Left cardiac atrium (tissue), 4 donors: ENCODE measurements around the gene CNTROB. TPM values are rescaled to one million over a fixed set of nuclear protein-coding genes. Genes with fewer than 3 reads are reported as not detected.

Source experiments
- ATAC-seq, 2 donors: fragments of 200-7000 bp; cut with Tn5 transposase; one replicate each; pipeline ENCODE4 v1.9.1; 2020; ENCODE audit warnings: mild to moderate bottlenecking in 2 of 2, moderate library complexity in 2 of 2
- DNase-seq: peaks from one replicate; pipeline ENCODE4 v3.0.0-alpha.2; 2020
- intact Hi-C, 2 donors: fragments of 100-400 bp; cut with DNase I; formaldehyde crosslinking; loops; one replicate each; pipeline versions ENCODE4 v1.14.1 to v1.15.1; 2022 to 2023
- total RNA-seq, 2 donors: library from RNA; stranded (reverse); fragmentation: NEBNext Ultra II Directional; extraction: Animal tissue kit (Norgen Biotek cat#: 25700); gene quantifications; one replicate each; pipeline ENCODE4 v1.2.1, GENCODE V29; 2021
- donor health status: DM: no; HTN: yes; CAD: no.
- donor health status: DM: no; HTN: yes; CAD: no; lungs with severe emphysema.
- donor health status: DM: yes; HTN: yes; CAD: no.
- donor health status: Dilated cardiomyopathy.

The CNTROB gene
- total RNA-seq, 2 donors from 2014 or later: 13.6 to 14.8 TPM

DNA sequence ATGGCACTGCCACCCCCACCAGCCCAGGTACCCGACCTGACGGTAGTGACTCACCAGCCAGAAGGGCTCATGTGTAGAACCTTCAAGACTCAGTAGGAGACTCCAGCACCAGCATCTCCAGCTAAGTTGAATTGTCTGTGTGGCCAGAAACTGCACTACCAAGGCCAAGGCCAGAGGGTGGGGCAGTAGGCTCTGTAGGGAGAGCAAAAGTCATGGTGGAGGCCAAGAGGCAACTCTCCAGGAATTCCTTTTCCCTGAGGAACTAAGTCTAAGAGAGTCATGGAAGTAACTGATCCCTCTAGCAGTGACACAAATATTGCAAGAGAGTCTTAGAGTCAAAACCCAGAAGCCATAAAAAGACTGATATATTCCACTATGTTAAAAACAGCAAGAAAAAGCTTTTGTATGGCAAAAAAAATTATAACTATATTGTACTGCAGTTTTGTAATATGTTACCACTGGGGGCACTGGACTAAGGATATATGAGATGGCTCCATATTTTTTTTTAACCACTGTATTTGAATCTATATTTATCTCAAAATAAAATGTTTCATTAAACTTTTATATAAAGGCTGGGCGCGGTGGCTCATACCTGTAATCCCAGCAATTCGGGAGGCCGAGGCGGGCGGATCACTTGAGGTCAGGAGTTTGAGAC, 40.3 kb downstream of the CNTROB start:
- ATAC-seq (peak in 1 of 2 donors; percentile 87), DNase-seq (no peak)
- intact Hi-C loops: no loop called here

DNA sequence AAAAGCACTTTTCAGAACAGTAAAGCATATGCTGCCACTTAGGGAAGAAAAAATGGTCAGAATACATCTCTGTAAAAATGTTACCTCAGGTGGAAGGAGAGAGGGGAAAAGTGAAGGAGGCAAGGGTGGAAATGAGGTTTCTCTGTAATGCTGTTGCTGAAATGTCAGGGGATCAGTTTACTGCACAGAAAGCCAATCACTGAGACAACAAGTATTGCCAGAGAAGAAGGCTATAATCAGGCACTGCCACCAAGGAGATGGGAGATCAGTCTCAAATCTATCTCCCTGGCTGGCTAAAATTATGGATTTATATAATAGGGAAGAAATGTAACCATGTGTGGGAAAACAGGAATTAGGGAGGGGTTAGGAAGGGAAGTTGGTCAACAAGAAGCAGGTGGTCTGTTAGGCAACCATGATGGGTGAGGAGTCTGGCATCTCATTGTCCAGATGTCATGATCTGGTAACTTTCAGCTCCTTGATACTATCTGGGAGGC, 42.7 kb downstream of the CNTROB start:
- DNase-seq: no peak
- ATAC-seq: no peak
- intact Hi-C loops: no loop called here

DNA sequence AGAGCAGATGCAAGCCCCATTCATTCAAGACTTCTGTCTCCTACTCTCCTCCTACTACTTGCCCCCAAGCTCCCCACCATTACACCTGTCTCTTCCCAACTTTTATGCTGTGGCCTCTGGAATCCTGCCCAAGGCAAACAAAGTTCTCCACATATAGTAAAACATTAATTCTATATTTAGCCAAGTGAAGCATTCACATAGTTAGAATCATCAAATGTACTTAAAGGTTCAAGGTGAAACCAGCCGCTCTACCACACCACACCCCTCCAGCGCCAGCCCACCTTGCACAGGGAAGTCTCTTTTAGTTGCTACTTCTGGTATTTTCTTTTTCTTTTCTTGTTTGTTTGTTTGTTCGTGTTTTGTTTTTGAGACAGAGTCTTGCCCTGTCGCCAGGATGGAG, 45.0 kb downstream of the CNTROB start:
- intact Hi-C loops: no loop called here
- DNase-seq (no peak), ATAC-seq (no peak)

DNA sequence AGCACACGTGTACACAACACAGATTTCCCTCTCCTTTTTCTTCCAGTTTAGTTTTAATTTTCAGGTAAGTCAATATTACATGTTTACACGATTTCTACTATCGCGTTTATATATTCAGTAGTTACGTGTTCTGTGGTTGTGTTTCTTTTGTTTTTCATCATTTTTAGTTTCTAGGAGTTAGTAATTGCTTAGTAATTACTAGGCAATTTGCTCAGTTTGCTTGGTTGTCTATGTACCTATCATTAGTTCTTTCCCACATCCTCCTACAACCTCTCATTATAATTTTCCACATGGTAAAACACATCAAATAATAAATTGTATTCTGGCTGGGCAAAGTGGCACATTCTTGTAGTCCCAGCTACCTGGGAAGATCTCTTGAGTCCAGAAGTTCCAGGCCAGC, 45.8 kb downstream of the CNTROB start:
- no peak for ATAC-seq
- no peak for DNase-seq
- intact Hi-C loops: no loop called here

DNA sequence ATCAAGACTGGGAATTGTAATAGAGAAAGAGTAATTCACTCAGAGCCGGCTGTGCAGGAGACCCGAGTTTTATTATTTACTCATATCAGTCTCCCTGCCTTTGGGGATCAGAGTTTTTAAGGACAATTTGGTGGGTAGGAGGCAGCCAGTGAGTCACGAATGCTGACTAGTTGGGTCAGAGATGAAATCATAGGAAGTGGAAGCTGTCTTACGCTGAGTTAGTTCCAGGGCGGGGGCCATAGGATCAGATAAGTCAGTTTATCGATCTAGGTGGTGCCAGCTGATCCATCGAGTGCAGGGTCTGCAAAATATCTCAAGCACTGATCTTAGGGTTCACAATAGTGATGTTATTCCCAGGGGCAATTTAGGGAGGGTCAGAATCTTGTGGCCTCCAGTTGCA, 50.2 kb downstream of the CNTROB start:
- intact Hi-C loops: loop anchor here (5.0 to 10.0 kb wide), 3 partner anchors 110 to 237 kb away; no protein-coding TSS in a partner anchor
- DNase-seq (no peak), ATAC-seq (no peak)

DNA sequence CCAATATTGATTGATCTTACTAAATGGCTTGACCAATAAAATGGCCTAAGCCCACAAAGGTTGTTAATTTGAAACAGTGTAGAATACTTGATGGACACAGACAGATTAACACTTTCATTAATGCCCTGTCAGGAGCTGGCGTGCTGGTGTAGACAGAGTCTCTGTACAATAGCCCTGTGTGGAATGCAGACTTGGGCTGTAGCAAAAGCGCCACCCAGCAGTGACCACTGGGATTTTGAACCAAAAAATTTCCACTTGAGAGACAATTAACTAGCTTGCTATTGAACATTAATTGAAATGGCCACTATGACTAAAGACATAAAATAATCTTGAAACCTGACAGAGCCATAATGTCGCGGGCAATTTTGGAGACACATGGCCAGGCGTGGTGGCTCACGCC, 50.7 kb downstream of the CNTROB start:
- intact Hi-C loops: loop anchor here (5.0 to 10.0 kb wide), 3 partner anchors 110 to 238 kb away; no protein-coding TSS in a partner anchor
- DNase-seq: no peak

DNA sequence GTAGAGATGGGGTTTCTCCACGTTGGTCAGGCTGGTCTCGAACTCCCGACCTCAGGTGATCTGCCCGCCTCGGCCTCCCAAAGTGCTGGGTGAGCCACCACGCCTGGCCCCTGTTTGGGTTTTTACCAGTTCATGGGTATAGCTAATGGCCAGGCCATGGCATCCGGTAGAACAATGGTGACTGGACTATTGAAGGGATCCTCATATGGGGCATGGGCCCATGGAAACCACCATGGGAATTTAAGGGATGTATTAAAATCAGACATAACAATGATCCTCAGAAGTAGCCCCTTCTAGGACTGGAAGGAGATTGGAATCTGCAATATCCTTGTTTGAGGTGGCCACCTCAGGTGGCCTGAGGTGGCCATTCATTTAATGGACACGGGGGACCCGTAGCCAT, 52.9 kb downstream of the CNTROB start:
- ATAC-seq (no peak), DNase-seq (no peak)
- intact Hi-C loops: loop anchor here (5.0 to 10.0 kb wide), 5 partner anchors 73 to 243 kb away; no protein-coding TSS in a partner anchor

More for the DNA sequence above, 50.7 kb downstream of the CNTROB start:
- no peak for ATAC-seq

DNA sequence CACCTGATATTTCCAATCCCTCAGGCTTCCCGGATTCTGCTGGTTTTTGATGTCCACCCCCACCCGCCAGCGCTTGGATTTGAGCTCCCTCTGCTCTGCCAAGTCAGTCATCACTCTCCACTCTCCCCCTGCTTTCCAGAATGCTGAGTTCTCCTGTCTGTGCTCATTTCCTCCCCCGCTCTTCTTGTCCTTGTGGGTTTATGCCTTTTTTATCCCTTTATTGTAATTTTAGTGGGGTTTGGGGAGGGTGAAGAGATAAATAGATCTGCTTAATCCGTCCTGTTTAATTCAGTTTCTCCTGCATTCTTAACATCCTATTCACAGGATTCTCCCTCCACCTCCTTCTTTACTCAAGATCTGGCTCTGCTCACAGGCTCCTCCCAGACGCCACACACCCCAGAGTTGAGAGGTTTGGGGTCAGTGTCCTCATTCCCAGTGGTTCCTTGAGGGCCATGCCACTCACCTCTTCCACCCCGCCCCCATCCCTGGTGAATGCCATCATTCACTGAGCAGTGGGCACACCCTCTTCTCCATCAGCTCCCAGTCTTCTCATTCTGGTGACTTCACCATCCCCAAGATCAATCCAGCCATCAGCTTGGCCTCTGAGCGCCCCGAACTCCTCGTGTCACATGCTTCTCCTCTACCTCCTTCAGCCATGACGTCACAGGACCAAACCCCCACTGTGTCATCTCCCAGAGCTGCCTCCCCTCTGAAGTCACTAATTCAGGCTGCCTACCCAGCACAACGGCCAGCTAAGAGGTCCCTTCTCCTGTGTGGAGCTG, 55.3 kb downstream of the CNTROB start:
- DNase-seq: no peak
- intact Hi-C loops: loop anchor here (2.0 to 10.0 kb wide), 5 partner anchors 75 to 245 kb away; no protein-coding TSS in a partner anchor
- peak in 1 of 2 donors; percentile 15 for ATAC-seq

DNA sequence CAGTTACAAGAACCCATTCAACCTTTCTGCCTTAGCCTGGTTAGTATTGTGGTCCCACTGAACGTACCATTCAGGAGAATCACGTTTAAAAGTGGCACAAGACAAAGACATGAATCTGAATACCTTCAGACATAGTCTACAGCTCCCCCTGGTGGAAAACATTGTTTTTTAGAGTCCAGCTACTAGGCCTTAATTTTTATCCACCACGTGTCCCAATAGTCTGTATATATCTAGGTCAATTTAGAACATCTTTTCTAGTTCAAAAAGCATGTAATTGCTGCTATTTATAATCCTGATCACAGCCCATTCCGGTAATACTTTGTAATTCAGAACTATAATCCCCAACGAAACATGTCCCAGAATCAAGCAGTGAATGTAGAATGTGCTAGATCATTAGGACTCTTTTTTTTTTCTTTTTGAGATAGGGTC, 56.8 kb downstream of the CNTROB start:
- ATAC-seq (peak; percentile 69 to 70), DNase-seq (no peak)
- intact Hi-C loops: loop anchor here (2.0 to 10.0 kb wide), 5 partner anchors 76 to 246 kb away; no protein-coding TSS in a partner anchor

DNA sequence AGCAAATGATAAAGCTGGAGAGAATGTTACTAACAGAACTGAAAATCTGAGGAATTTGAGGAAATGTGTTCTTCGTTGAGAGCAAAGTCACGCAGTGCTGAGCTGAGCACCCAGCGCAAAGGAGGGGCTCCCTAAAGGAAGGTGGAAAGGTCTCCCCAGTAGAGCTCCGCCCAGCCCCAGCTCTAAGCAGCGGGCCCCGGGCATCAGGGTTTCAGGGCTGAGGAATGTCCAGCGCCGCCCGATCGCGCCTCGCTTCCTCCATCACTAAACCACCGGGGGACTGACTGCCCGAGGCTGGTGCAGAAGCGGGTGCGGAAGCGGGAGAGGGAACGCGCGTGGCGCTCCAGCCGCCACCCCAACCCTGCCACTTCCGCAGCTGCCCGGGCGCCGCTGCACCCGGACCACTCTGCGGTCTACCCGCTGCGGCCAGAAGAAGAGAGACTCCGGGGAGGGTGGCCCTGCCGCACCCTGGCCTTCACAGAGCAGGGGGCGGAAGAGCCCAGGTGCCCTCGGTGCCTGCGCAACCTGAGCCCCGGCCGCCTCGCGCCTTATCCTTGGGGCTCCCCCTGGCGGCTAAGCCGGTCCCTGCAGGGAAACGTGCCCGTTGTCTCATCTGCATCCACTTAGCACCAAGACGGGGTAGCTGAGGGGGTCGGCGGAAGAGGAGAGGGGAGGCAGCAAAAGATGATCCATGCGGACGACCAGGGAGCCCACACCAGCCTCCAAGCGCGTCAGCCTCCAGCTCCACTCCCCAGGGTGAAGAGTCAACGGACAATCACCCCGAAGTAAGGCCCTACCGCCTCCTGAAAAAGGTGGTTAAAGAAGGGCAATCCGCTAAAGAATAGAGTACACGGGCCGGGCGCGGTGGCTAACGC, 58.0 kb downstream of the CNTROB start:
- intact Hi-C loops: loop anchor here (2.0 to 10.0 kb wide), 6 partner anchors 65 to 248 kb away; no protein-coding TSS in a partner anchor
- ATAC-seq (peak; percentile 88), DNase-seq (peak; percentile 84)

DNA sequence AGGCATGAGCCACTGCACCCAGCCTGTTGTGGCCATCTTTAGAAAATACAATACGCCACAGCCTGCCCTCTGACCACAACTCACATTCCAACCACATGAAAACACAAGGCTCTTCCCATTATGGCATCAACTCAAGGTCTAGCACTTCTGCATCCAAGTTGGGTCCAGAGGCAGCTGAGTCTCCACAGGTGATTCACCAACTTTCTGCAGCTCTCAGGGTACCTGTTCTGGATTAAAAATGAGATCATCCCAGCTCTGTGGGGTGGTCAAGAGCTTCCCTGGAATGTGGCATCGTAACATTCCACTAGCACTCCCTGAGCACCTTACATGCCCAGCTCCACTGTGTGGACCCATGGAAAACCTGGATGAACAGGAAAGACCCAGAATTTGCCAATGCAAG, 60.5 kb downstream of the CNTROB start:
- DNase-seq (no peak), ATAC-seq (no peak)
- intact Hi-C loops: loop anchor here in 1 of 2 donors (10.0 kb wide), 1 partner anchor 62 kb away; no protein-coding TSS in a partner anchor

DNA sequence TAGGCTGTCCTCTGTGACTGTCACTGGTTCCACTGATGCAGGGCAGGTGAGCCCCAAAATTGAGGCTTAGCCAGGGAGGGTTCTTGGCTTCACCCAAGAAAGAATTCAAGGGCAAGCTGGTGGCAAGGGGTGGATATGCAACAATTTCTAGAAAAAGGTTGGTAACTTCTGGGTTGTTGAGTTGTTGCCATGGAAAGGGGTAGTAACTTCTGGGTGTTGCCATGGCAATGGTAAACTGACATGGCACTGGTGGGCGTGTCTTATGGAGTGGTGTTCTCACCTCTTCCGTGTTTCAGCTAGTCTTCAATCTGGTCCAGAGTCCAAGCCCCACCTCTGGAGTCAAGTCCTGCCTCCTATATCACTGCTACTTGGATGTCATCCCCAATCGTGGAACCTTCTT, 60.9 kb downstream of the CNTROB start:
- intact Hi-C loops: loop anchor here in 1 of 2 donors (10.0 kb wide), 1 partner anchor 62 kb away; no protein-coding TSS in a partner anchor
- ATAC-seq (no peak), DNase-seq (no peak)

DNA sequence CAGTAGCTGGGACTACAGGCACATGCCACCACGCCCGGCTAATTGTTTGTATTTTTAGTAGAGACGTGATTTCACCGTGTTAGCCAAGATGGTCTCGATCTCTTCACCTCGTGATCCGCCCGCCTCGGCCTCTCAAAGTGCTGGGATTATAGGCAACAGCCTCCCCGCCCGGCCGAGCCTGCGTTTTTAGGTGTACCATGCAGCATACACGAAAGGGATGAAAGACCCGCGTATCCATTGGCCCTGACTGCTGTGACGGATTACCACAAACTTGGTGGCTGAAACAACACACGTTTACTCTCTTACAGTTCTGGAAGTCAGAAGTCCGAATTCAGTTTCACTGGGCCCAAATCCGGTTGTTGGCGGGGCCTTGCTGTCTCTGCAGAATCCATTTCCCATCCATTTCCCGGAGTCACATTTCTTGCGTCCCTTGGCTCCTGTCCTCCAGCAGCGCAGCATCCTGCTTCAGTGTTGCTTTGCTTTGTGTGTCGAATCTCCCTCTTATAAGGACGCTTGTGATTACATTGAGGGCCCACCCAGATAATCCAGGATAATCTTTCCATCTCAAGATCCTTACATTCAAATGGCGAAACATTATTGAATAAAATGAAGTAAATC, 62.1 kb downstream of the CNTROB start:
- no peak for ATAC-seq
- intact Hi-C loops: loop anchor here in 1 of 2 donors (10.0 kb wide), 1 partner anchor 61 kb away; no protein-coding TSS in a partner anchor
- DNase-seq: no peak

DNA sequence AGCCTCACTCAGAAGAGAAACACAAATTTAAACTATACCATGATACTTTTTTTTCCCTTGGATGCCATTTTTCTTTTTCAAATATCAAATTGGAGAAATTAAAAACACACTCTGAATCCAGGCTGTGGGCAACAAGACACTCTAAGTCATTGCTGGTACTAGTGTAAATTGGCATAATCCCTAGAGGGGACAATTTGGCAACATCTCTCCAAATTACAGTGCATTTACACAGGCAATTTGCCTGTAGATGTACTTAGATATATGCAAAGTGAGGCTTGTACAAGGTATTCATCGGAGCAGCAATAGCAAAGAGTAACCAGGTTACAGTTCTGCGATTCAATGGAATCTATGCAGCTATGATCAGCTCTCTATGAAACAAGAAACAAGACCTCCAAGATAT, 63.7 kb downstream of the CNTROB start:
- DNase-seq (no peak), ATAC-seq (no peak)
- intact Hi-C loops: loop anchor here in 1 of 2 donors (10.0 kb wide), 1 partner anchor 59 kb away; no protein-coding TSS in a partner anchor

DNA sequence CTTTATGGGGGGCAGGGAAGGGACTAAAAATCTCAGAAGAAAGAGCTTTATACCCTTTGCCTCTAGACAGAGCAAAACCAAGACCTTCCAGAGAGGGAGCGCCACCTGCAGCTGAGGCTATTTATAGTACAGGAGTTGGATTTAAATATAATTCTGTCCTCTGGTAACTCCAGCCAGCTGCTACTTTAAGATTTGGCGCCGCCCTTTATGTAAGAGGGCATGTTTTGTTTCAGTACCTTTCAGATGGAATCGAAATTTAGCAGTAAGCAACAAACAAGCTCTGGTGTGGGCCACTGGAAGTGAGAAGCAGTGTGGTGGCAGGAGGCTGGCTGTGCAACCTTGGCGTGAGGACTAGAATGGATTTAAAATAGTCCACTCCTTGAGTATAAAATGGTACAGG, 65.2 kb downstream of the CNTROB start:
- intact Hi-C loops: loop anchor here in 1 of 2 donors (10.0 kb wide), 1 partner anchor 58 kb away; no protein-coding TSS in a partner anchor
- peak; percentile 73 to 79 for ATAC-seq
- no peak for DNase-seq
